ENCODE measurements around the gene SEMA4C.

The SEMA4C gene

GRCh38 chr2:96839875-96840850 is 29.7 kb downstream of the SEMA4C start:
- DNase-seq: no peak

DNA sequence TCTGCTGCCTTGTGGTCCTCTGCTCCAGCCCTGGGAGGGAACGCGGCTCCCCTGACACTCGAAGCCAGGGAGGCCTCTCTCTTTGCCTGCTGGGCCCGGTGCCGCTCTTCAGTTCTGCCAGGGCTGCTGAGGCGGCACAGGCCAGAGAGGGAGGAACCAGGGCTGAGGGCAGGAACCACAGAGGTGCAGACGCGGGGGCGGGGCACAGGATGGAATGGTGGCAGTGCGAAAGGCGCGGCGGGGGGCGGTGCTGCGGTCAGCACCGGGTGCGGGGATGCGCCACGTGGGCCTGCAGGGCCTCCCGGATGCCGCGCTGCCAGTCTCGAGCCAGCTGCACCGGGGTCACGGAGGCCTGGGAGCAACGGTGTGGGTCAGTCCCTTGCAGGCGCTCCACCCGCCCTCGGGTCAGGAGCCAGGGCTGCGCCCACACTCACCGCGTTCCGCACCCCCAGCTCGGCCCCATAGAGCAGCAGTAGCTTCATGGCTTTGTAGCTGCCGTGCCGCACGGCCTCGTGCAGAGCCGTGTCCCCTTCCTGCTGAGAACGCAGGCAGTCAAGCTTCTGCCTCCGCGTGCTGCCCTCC is 30.5 kb downstream of the SEMA4C start:
- no peak for DNase-seq

DNA sequence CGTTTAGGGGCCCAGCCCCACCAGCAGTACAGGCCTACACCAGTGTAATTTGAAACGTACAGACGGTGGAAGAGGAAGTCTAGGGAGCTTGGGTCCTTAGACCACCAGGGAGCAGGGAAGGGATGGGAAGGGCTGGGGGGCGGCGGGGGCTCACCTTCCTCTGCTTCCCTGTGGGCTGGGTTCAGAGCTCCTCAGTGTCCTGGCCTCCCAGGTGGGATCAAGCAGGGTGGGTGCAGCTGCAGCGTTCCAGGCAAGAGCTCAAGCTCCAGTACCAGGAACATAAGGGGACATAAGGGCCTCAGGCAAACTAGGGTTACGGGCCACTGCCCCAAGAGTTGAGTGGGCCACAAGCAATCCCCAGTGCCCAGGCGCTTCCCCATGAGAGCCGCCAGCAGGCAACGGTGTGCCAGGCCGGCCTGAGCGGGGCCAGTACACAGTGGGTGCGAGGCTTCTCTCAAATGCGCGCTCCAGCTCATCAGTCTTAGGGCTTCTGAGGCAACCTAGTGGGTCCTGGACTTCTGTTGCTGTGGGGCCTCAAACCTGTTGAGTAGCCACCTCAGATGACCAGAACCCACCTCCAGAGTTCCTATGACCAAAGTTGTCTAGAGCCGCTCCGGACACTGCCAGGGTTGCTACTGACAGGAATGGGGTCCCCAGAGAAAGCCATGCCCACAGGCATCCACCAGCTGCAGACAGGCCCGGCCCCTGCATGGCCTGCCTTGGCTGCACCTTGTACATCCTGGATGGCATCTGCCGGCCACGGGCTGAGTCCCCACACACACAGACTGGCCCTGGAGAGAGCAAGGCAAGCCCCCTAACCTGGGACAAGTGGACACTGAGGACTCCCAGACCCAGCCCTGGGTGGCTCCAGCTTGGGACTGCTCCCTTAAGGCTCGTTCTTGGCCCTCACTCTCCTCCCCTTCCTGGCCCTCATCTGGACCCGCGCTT is 31.3 kb downstream of the SEMA4C start:
- no peak for DNase-seq

- DNase-seq: no peak
Observed at GRCh38 chr2:96837575-96837974, 32.3 kb downstream of the SEMA4C start.

DNA sequence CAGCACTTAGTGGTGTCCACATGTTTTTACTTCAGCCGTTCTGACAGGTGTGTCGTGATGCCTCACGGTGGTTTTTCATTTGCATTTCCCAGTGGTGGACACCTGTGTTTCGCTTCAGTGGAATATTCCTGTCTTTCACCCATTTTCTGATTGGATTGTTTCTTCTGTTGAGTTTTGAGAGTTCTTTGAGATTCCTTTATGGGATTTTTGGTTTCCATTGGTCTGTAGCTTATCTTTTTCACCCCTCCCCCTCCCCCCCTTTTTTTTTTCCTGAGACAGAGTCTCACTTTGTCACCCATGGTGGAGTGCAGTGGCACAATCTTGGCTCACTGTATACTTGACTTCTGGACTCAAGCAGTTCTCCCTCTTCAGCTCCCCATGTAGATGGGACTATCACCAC is 34.0 kb downstream of the SEMA4C start:
- no peak for DNase-seq

- peak; percentile 44 for DNase-seq
Observed at GRCh38 chr2:96832754-96833507, 36.9 kb downstream of the SEMA4C start.

- no peak for DNase-seq
Observed at GRCh38 chr2:96832408-96832753, 37.5 kb downstream of the SEMA4C start.

- DNase-seq: no peak
Observed at GRCh38 chr2:96831679-96832078, 38.2 kb downstream of the SEMA4C start.

- no peak for DNase-seq
Observed at GRCh38 chr2:96830044-96830562, 39.8 kb downstream of the SEMA4C start.

DNA sequence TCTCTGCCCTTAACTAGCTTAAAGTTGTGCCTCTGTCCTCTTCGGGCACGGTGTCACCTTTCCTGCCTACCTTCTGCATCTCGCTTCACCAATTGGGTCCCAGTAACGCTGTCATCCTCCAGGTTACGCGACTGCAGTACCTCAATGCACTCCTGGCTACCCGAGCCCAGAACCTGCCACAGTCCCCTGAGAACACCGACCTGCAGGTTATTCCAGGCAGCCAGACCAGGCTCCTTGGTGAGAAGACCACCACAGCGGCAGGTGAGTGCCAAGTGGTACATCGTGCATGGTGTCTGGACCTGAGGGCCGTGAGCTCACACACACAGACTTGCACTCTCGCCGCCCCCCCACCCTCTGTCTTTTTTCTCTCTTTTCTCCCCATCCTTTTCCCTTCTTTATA is 41.0 kb downstream of the SEMA4C start:
- no peak for DNase-seq

DNA sequence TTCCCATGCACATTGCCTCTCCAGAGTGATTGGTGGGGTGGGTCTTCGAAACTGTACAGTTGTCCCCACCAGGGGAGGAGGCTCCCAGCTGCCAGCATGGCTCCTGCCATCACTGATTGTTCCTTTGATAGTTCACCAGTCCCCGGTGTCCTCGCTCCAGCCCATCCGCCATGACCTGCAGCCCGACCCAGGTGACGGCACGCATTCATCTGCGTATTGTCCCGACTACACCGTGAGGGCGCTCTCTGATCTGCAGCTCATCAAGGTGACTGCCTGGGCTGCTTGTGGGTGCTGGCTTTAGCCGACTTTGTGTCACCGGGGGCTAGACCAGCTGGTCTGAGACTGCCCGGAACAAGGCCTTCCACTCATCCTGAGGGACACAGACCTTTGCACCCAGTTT is 41.4 kb downstream of the SEMA4C start:
- no peak for DNase-seq

GRCh38 chr2:96826546-96827278 is 43.2 kb downstream of the SEMA4C start:
- DNase-seq: no peak

- DNase-seq: no peak
Observed at GRCh38 chr2:96825057-96825456, 44.8 kb downstream of the SEMA4C start.

DNA sequence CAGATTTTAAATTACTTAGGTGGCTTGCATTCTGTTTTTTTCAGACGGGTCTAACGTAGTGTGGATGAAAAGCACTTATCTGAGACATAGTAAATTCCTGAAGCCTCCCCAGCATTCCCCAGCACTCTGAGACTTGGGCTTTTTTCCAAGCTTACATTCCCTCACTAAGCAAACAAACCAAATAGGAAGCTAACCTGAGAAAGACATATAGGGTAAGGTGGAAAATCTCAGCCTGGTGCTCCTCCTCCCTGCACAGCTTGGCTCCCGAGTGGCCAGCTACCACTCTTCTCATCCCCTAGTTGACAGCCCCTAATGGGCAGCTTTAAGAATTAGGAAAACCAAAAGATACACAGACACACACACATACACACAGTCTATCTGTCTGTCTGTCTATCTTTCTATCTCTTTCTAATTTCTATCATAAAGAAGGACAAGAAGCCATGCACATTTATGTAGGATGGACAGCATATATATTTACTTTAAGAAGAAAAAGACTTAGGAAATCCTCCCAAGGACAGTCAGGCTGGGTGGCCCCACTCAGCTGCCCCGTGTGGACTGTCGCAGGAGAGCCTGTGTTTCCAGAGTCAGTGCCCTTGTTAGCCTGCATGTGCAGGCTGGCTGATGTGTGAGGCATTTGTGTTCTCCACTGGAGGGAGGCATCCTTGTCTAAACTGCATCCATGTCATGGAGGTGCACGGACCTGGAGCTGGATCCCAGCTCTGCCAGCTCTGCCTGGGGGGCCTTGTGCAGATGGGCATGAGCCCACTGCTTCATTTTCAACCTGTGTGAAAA is 45.6 kb downstream of the SEMA4C start:
- DNase-seq: no peak

DNA sequence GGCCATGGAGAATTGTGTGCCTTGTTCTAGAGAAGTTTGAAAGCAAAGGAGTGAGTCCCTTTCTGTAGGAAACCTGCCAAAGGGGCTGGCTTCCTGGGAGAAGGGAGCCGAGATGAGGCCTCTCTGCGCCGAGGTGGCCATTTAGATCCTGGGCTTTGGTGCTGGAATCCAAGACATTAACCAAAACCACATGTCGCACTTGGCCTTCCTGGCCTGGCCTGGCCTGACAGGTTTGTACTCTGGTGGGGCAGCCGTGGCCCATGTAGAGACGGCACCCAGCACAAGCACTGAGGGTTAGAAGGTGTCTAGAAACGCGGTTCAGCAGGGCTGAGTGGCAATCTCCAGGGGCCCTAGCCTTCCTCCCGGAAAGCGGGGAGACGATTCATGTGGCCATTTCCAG is 46.7 kb downstream of the SEMA4C start:
- no peak for DNase-seq

DNA sequence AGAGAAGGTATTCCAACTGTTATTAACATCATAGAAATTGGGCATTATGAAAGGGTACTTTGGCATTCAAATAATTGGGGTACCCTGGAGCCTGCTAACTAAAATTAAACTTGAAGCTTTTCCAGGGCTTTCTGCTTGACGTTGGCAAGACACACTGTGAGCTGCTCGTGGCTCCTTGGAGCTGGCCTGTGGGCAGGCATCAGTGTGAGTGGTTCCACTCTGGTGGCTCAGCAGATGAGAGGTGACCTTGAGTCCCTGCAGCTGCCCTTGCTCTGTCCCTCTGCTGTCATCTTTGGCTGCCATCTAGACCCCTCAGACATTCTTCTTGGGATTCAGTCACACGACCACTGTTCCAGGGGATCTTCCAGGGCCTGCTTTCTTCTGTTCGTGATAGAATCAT is 47.1 kb downstream of the SEMA4C start:
- no peak for DNase-seq

GRCh38 chr2:96821113-96821675 is 48.7 kb downstream of the SEMA4C start:
- no peak for DNase-seq

- DNase-seq: no peak
Observed at GRCh38 chr2:96819876-96820511, 49.9 kb downstream of the SEMA4C start.

- no peak for DNase-seq
Observed at GRCh38 chr2:96819128-96819875, 50.6 kb downstream of the SEMA4C start.
